Skeletal muscle cell (primary cell): Measurements from ENCODE around the gene ACER1.
"Not testable (repeated sequence)": the region's sequence is repeated elsewhere in the genome, so short reads cannot be mapped to it uniquely, and the experiment has no call there.

Experiments
- DNase-seq: peaks from one replicate; pipeline ENCODE4 v3.0.0-alpha.2; 2010; ENCODE audit warnings: low read depth
- H3K4me3 ChIP-seq: 2 replicates; pipeline ENCODE4 v1.5.1; 2011; ENCODE audit warnings: low read depth, mild to moderate bottlenecking, control low read depth, low read length, moderate library complexity

The ACER1 gene

GRCh38 chr19:6359568-6360341 is 26.3 kb upstream of the ACER1 start:
- no peak overlapping the region for H3K4me3 ChIP-seq
- DNase-seq: no peak

DNA sequence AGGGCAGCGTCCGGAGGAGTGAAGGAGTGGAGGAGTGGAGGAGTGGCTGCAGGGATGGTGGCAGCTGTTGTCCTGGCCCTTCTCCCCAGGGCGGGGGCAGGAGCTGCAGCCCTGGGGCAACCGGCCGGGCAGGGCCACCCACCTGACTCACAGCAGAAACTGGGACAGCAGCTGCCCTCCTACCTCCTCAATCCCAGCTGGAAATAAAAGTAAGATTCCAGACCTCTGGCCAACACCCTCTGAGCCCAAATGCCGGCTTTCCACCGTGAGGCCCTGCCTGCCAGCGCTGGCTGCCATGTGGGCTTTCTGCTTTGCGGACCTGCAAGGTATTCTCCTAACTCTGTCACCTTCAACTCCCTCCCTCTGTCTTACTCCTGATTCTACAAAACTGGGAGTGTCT is 24.6 kb upstream of the ACER1 start:
- H3K4me3 ChIP-seq: no peak overlapping the region
- no peak for DNase-seq

DNA sequence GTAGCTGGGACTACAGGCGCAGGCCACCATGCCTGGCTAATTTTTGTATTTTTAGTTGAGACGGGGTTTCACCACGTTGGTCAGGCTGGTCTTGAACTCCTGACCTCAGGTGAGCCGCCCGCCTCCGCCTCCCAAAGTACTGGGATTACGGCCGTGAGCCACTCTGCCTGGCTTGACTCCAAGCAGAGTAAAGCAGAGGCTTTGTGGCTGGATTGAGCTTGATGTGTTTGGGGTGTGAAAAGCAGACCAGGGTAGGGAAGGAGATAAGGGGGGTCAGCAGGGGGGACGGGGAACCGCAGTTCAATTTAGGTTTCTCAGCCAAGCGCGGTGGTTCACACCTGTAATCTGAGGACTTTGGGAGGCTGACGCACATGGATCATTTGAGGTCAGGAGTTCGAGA is 23.8 kb upstream of the ACER1 start:
- no peak for DNase-seq

GRCh38 chr19:6355321-6356040 is 22.1 kb upstream of the ACER1 start:
- H3K4me3 ChIP-seq, DNase-seq: not testable (repeated sequence)

More for the DNA sequence above, 23.8 kb upstream of the ACER1 start:
- H3K4me3 ChIP-seq: no peak overlapping the region

- DNase-seq: no peak
- no peak overlapping the region for H3K4me3 ChIP-seq
Measured at GRCh38 chr19:6354098-6354674, 20.8 kb upstream of the ACER1 start.

DNA sequence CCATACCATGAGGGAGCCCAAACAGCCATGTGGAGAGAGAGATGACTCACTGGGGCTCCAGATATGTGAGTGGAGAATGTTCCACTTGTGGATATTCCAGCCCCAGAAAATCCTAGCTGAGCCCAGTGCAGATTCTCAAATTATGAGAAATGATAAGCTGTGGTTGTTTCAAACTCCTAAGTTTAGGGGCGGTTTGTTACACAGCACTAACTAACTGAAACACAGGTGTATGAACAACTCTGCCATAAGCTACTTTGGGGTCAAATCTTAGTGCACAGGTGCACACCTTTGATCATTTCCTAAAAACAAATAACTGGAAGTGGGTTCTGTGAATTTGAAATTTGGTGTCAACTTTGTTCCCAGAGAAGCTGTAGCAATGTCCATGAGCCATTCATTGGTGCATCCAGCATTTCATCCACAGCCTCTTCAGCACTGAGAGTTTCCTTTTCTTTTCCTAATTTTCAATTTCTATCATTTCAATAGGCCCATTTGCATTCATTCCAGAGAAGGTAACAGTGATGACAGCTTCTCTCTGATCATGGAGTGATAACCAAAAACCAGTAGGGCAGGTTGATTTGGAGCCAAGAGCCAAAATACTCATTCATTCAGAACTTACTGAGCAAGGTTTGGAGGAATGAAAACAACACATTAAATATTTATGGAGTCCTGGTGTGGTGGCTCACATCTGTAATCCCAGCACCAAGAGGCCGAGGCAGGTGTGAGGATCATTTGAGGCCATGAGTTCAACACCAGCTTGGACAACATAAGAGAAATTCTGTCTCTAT is 19.2 kb upstream of the ACER1 start:
- no peak overlapping the region for H3K4me3 ChIP-seq
- no peak for DNase-seq

DNA sequence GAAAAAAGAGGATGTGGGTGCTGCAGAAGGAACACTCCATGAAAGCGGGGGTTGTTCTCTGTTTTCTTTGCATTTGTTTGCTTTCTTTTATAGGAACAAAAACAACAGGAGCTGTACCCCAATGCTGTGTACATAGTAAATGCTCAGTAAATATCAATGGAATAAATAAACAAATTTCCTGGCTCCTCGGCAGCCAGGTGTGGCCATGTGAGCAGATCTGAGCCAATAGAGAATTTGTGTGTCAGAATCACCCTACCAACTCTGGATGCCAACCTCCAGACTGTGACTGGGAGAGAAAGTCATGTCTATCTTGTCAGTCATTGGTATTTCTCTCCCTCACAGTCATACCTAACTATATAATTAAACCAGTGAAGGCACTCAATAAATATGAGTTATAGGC is 17.3 kb upstream of the ACER1 start:
- no peak for DNase-seq
- no peak overlapping the region for H3K4me3 ChIP-seq

DNA sequence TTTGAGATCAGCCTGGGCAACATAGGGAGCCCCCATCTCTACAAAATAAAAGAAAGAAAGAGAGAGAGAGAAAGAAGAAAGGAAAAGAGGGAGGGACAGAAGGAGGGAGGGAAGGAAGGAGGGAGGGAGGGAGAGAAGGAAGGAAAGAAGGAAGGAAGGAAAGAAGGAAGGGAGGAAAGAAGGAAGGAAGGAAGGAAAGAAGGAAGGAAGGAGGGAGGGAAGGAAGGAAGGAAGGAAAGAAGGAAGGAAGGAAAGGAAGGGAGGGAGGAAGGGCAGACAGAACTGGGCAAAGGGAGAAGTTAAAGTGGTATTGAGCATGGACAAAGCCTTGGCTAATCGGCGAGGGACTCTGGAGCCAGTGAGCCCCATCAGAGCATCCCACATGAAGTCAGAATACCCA is 15.9 kb upstream of the ACER1 start:
- not testable (repeated sequence) for DNase-seq

DNA sequence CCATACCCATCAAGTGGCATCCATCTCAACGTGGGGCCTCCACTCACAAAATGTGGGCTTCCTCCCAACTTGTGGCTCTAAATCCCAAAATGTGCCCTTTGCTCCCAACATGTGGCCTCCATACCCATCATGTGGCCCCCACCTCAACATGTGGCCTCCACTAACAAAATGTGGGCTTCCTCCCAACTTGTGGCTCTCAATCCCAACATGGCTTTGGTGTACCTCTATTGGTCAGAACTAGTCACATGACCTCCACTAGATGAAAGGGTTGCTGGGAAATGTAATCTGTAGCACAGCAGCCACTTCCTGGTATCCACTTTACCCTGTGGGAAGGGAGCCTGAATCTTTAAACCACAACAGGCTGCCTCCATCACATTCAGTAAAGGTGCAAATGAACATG is 10.1 kb upstream of the ACER1 start:
- no peak overlapping the region for H3K4me3 ChIP-seq
- DNase-seq: no peak

More for the DNA sequence above, 15.9 kb upstream of the ACER1 start:
- not testable (repeated sequence) for H3K4me3 ChIP-seq

- DNase-seq: no peak
- no peak overlapping the region for H3K4me3 ChIP-seq
Measured at GRCh38 chr19:6340493-6341201, 7.2 kb upstream of the ACER1 start.

DNA sequence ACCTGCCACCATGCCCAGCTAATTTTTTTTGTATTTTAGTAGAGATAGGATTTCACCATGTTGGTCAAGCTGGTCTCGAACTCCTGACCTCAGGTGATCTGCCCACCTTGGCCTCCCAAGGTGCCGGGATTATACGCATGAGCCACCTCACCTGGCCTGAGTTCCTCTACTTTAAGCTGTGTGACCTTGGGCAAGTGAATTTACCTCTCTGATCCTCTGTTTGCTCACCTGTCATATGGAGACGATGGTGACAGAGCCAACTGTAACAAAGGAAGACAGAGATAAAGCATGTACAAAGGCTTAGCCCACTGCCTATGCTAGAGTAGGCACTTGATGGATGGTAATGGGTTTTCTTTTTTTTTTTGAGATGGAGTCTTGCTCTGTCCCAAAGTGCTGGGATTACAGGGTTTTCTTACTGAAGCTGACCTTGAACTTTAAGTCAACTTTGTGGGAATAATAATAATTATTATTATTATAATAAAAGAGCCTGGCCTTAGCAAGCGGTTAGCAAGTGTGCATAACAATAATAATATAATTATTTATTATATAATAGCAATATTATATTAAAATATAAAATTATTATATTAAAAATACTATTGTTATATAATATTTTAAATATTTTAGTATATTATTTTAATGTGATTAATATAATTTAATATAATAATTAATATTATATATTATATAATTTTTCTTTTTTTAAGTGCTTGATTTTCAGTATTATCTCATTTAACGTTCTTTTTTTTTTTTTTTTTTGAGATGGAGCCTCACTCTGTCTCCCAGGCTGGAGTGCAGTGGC is 1.3 kb upstream of the ACER1 start:
- DNase-seq: no peak
- no peak overlapping the region for H3K4me3 ChIP-seq

DNA sequence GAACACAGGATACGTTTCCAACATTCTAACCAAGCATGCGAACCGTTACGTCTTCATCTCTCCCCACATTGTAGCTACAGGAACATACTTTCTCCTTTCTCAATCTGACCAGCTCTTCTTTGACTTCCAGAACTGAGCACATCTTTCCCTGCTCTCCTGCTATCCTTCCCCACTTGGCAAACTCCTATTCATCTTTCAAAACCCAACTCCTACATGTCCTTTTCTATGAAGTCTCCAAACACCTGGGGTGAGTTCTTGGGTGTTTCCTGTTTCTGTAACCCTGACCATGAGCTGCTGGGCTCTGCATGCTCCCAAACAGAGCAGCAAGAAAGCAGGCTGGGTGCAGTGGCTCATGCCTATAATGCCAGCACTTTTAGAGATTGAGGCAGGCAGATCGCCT is 6.6 kb downstream of the ACER1 start:
- H3K4me3 ChIP-seq: no peak overlapping the region
- no peak for DNase-seq

- H3K4me3 ChIP-seq: no peak overlapping the region
- no peak for DNase-seq
Measured at GRCh38 chr19:6325614-6326013, 7.8 kb downstream of the ACER1 start.

DNA sequence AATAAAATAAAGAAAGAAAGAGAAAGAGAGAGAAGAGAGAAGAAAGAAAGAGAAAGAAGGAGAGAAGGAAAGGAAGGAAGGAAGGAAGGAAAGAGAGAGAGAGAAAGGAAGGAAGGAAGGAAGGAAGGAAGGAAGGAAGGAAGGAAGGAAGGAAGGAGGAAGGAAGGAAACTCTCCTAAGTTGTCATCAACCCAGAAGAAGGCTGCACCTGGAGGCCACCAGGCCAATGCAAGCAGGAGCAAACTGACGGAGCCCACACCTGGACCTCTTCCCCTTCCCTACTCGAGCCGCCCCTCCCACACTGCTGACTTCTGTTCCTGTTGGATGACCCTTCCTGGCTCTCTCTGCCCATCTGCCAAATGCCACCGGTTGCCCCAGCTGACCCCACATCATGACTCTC is 8.7 kb downstream of the ACER1 start:
- DNase-seq: no peak
- H3K4me3 ChIP-seq: no peak overlapping the region

DNA sequence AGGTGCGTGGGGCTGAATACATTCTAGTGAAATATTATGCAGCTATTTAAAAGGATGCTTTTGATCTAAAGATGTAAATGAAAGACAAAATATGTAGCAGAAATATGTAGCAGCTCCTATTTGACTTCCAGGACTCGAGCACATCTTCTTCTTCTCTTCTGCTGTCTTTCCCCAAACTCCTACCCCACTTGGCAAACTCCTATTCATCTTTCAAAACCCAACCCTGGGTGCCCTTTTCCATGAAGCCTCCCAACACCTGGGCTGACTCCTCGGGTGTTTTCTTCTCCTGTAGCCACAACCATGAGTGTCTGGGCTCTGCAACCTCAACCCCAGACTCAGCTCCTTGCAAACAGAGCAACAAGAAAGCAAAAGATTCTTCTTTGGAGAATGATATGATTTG is 11.1 kb downstream of the ACER1 start:
- no peak overlapping the region for H3K4me3 ChIP-seq
- no peak for DNase-seq

DNA sequence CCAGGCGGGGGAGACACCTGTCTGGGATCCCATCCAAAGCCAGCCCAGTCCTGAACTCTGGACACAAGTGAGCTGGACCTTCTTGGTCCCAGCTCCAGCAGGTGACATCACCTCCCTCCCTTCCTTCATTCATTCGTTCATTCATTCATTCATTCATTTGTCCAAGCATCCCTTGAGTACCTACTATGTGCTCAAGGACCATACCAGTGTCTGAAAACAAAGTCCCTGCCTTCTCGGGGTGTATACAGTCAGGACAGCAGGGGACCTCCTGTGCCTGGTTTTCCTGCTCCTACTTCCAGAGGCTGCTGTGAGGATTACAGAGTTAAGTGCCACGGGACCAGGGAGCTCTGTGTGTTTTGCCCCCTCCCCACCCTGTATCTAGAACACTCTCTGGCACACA is 14.0 kb downstream of the ACER1 start:
- DNase-seq: no peak
- no peak overlapping the region for H3K4me3 ChIP-seq

GRCh38 chr19:6318772-6319171 is 14.6 kb downstream of the ACER1 start:
- H3K4me3 ChIP-seq: no peak overlapping the region
- DNase-seq: no peak

GRCh38 chr19:6315646-6316045 is 17.8 kb downstream of the ACER1 start:
- not testable (repeated sequence) for DNase-seq, H3K4me3 ChIP-seq
